ENCODE results near the gene IRF9. TPM values are rescaled to one million over a fixed set of nuclear protein-coding genes. Genes with fewer than 3 reads are reported as not detected.

IRF9 gene
- total and polyA plus RNA-seq, 7 donors: 46.2 to 115 (median 55.6) TPM

DNA sequence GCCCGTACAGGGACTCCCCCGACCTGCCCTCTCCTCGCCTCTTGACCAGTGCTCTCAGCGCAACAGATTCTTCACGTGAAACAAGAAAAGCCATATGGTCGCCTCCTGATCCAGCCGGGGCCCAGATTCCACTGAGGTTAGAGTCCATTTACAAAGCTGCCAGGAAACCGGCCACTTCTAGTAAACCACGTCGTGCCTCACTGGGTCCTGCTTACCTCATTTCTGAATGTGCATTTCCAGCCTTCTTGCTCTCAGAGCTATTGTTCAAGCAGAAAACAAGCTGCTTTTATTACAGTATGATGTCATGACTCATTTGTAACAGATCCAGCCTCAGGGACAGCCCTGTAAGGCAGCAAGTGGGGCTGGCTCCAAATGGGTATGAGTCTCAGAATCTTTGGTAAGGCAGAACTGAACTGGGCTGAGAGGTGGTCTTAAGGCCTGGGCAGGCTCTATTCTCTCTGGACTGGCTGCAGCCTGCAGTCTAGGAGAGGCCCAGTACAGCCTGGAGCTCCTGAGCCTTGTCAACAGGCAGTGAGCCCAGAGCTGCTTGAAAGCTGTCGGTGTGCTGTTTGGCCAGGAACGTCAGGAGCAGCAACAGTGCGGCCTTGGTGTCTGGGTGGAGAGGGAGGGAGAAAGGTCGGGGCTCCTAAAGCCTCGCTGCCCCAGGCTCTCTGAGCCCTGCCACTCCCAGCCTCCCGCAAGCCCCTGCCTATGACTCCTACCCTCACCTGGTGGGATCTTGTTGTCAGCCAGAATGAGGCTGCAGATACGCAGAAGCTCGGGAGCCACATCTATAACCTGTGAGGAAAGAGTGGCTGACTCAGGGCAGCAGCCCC lies 19.1 kb downstream of the IRF9 start:
- Histone ChIP-seq H3K4me1 (peaks cover 0 to 20% (median 19%) of the 10 kb centered on the region in 4 donors), H3K27me3 (no peaks in the 10 kb centered on the region), H3K27ac (peak overlapping the region; percentile 64 to 93 (median 87)), H3K36me3 (peaks cover 6 to 67% (median 29%) of the 10 kb centered on the region in 4 donors), H3K9me3 (no peaks in the 10 kb centered on the region), H3K4me3 (no peak overlapping the region)
- peak in 2 of 4 donors; percentile 45 to 69 for TF ChIP-seq POLR2AphosphoS5 (IDR thresholded peaks at IDR 0.05)
- peak in 1 of 4 donors; percentile 32 for TF ChIP-seq EP300 (IDR thresholded peaks at IDR 0.05)
- TF ChIP-seq, protein P1, sequence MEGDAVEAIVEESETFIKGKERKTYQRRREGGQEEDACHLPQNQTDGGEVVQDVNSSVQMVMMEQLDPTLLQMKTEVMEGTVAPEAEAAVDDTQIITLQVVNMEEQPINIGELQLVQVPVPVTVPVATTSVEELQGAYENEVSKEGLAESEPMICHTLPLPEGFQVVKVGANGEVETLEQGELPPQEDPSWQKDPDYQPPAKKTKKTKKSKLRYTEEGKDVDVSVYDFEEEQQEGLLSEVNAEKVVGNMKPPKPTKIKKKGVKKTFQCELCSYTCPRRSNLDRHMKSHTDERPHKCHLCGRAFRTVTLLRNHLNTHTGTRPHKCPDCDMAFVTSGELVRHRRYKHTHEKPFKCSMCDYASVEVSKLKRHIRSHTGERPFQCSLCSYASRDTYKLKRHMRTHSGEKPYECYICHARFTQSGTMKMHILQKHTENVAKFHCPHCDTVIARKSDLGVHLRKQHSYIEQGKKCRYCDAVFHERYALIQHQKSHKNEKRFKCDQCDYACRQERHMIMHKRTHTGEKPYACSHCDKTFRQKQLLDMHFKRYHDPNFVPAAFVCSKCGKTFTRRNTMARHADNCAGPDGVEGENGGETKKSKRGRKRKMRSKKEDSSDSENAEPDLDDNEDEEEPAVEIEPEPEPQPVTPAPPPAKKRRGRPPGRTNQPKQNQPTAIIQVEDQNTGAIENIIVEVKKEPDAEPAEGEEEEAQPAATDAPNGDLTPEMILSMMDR (IDR thresholded peaks at IDR 0.05): no peak
- no peak for TF ChIP-seq POLR2A (IDR thresholded peaks at IDR 0.05)
- DNase-seq: no peak
- intact Hi-C loops (cut with DNase I): no loop called here
- WGBS, 2 donors: 71 to 80% methylated on average over 18 of the region's 18 CpGs

DNA sequence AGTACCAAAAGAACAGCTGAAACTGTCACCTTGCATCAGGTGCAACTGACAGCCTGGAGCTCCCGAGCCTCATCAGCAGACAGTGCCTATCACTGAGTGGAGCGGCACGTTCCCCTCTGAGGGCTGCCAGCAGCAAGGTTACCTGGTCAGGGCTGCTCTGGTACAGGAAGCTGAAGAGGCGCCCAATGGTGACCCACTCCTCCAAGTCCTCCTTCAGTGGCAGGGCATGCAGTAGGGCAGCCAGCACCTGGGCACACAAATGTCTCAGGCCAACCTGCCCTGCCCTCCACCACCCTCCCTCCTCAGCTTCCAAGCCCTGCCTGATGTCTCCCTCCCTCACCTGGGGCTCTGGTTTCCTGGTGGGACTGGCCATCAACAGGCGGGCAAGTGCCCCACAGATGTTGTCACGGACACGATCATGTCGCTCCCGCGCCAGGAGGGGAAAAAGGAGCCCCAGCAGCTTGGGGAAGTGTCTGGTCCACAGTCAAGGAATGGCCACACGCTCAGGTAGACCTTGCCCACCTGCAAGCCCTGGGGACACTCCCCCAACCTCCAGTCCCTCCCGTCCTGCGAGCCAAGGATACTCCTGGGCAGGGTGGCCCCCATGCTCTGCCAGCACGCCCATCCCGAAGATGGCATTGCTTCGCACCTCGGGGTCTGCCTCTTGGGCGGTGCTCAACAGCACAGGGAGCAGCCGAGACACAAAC lies 20.5 kb downstream of the IRF9 start:
- TF ChIP-seq EP300 (IDR thresholded peaks at IDR 0.05): no peak
- TF ChIP-seq, protein P1 (IDR thresholded peaks at IDR 0.05): no peak
- no peak for TF ChIP-seq POLR2A (IDR thresholded peaks at IDR 0.05)
- no peak for TF ChIP-seq POLR2AphosphoS5 (IDR thresholded peaks at IDR 0.05)
- peaks cover 4 to 80% (median 36%) of the 10 kb centered on the region in 4 donors for H3K36me3 ChIP-seq
- peak overlapping the region in 3 of 4 donors; percentile 9 to 93 (median 88) for H3K27ac ChIP-seq
- DNase-seq: no peak
- intact Hi-C loops (cut with DNase I): no loop called here
- H3K27me3 ChIP-seq: no peaks in the 10 kb centered on the region
- H3K4me1 ChIP-seq: peaks cover 0 to 20% (median 19%) of the 10 kb centered on the region in 4 donors
- H3K4me3 ChIP-seq: no peak overlapping the region
- H3K9me3 ChIP-seq: no peaks in the 10 kb centered on the region
- WGBS, 2 donors: 90 to 92% methylated on average over 19 of the region's 19 CpGs

DNA sequence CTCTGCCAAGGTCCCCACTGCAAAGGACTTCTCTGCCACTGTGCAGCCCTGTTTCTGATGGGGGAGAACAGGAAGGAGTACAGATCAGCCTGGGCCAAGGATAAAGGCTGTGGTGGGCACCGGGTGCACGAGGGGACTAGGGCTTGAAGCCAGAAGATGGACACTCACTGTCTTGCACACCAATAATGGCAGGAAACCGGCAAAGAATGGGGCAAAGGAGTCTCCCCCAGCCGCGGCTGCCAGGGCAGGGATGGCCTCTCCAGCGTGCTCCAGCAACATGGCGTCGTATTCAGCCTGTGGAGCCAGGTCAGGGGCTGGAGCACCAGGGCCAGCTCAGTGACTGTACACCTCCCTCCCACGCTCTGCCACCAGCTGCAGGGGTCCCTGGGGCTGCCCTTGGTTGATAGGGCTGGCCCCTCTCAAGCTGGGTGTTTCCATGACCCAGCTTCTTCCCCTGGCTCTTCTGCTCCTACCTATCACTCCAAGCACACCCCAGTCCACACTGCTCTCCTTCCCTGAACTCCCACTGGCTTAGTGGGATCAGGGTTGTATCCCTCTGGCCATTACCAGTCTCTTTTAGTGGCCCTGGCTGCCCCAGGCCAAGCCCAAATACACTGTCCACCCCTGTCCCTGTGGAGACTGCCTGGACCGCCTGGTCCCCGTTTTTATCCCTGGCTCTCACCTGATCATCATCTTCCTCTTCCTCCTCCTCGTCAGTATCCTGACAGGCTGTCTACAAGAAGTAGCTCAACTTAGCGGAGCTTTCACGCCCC lies 21.2 kb downstream of the IRF9 start:
- intact Hi-C loops (cut with DNase I): no loop called here
- Histone ChIP-seq H3K9me3 (no peaks in the 10 kb centered on the region), H3K4me3 (no peak overlapping the region), H3K4me1 (peaks cover 0 to 25% (median 22%) of the 10 kb centered on the region in 4 donors), H3K36me3 (peaks cover 0 to 80% (median 42%) of the 10 kb centered on the region in 4 donors), H3K27ac (peak overlapping the region in 2 of 4 donors; percentile 88 to 93), H3K27me3 (no peaks in the 10 kb centered on the region)
- TF ChIP-seq POLR2A (IDR thresholded peaks at IDR 0.05) (no peak), POLR2AphosphoS5 (IDR thresholded peaks at IDR 0.05) (no peak), EP300 (IDR thresholded peaks at IDR 0.05) (no peak)
- TF ChIP-seq, protein P1 (IDR thresholded peaks at IDR 0.05): no peak
- 91 to 92% methylated on average over 14 of the region's 14 CpGs for WGBS, 2 donors
- no peak for DNase-seq

DNA sequence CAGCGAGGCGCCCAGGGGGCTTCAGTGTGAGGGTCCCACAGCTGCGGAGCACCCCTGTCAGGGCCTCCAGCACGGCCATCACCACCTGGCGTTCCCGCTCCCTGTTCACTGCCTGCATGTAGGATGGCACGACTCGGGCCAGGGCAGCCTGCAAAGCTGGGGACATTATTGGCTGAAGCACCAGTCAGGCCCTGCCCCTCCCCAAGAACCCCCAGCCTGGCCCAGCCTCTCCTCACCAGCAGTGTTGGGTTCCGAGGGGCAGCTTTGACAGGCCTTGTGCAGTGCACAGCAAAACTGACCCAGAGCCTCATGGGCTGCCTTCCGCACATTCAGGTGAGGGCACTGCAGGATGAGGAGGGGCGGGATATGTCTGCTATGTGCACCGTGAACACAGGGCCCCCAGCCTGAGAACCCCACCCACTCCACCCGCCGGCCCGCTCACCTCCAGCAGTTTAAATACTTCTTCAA lies 22.0 kb downstream of the IRF9 start:
- Histone ChIP-seq H3K4me3 (no peak overlapping the region), H3K4me1 (peaks cover 0 to 32% (median 30%) of the 10 kb centered on the region in 4 donors), H3K9me3 (no peaks in the 10 kb centered on the region), H3K36me3 (peaks cover 0 to 74% (median 42%) of the 10 kb centered on the region in 4 donors), H3K27ac (no peak overlapping the region), H3K27me3 (no peaks in the 10 kb centered on the region)
- 95% methylated on average over 15 of the region's 15 CpGs for WGBS, 2 donors
- DNase-seq: no peak
- intact Hi-C loops (cut with DNase I): no loop called here
- TF ChIP-seq EP300 (IDR thresholded peaks at IDR 0.05) (no peak), POLR2A (IDR thresholded peaks at IDR 0.05) (no peak), POLR2AphosphoS5 (IDR thresholded peaks at IDR 0.05) (no peak)
- TF ChIP-seq, protein P1 (IDR thresholded peaks at IDR 0.05): no peak

Data from sigmoid colon (tissue), 7 donors.